Measurements from ENCODE around the gene ATP5MG.

ATP5MG gene

GRCh38 chr11:118382954-118383353 lies 18.5 kb upstream of the ATP5MG start (continued):
- TF ChIP-seq ZNF221 (tag by site-specific recombination; IDR thresholded peaks at IDR 0.05; ENCODE audit: borderline replicate concordance): no peak
- TF ChIP-seq SP3 (tag by site-specific recombination; IDR thresholded peaks at IDR 0.05): no peak
- no peak for TF ChIP-seq HOXD13 (CRISPR knock-in tag; IDR thresholded peaks at IDR 0.05; ENCODE audit: borderline replicate concordance)
- no peak for TF ChIP-seq REST (tag by site-specific recombination; IDR thresholded peaks at IDR 0.05)
- no peak for TF ChIP-seq ZBTB48 (tag by site-specific recombination; IDR thresholded peaks at IDR 0.05)

GRCh38 chr11:118383657-118384056 lies 17.7 kb upstream of the ATP5MG start:
- no peak for TF ChIP-seq ZNF423 (tag by site-specific recombination; IDR thresholded peaks at IDR 0.05)
- TF ChIP-seq ZXDB (tag by site-specific recombination; IDR thresholded peaks at IDR 0.05): no peak
- no peak for TF ChIP-seq PRDM4 (tag by site-specific recombination; IDR thresholded peaks at IDR 0.05)
- TF ChIP-seq ZNF449 (tag by site-specific recombination; IDR thresholded peaks at IDR 0.05): no peak
- no peak for TF ChIP-seq ZNF302 (tag by site-specific recombination; IDR thresholded peaks at IDR 0.05; ENCODE audit: low read depth)
- no peak for TF ChIP-seq ZNF138 (tag by site-specific recombination; IDR thresholded peaks at IDR 0.05; ENCODE audit: borderline replicate concordance)
- TF ChIP-seq ZNF10 (tag by site-specific recombination; IDR thresholded peaks at IDR 0.05): no peak
- no peak for TF ChIP-seq HOXC10 (CRISPR knock-in tag; IDR thresholded peaks at IDR 0.05)
- no peak for TF ChIP-seq ZNF155 (tag by site-specific recombination; IDR thresholded peaks at IDR 0.05)
- no peak for TF ChIP-seq INSM2 (tag by site-specific recombination; IDR thresholded peaks at IDR 0.05)
- CTCF ChIA-PET: no interaction called here
- peaks cover 33 to 98% of the 10 kb centered on the region in 2 experiments for H3K36me3 ChIP-seq (ENCODE audit: control insufficient read depth in 2 of 2, insufficient read depth in 1 of 2, low read length in 2 of 2)
- H3K9me3 ChIP-seq (ENCODE audit: control insufficient read depth, insufficient read depth, low read depth, low read length): no peaks in the 10 kb centered on the region
- H3K27ac ChIP-seq (ENCODE audit: extremely low read depth, low read depth, low read length): no peak overlapping the region
- H3K4me1 ChIP-seq (ENCODE audit: control insufficient read depth, insufficient read depth, low read length): no peaks in the 10 kb centered on the region
- POLR2A ChIA-PET: no interaction called here
- H3K4me3 ChIP-seq (ENCODE audit: low read depth, low read length): no peak overlapping the region

GRCh38 chr11:118396097-118396501 lies 5.3 kb upstream of the ATP5MG start:
- H3K9me3 ChIP-seq (ENCODE audit: control insufficient read depth, insufficient read depth, low read depth, low read length): no peaks in the 10 kb centered on the region
- H3K4me1 ChIP-seq (ENCODE audit: control insufficient read depth, insufficient read depth, low read length): no peaks in the 10 kb centered on the region
- ChIA-PET CTCF (interaction anchor here (0.7 to 0.9 kb wide), 2 partner anchors 9 to 92 kb away, joined by 3 to 12 read pairs; no protein-coding TSS in a partner anchor), POLR2A (no interaction called here)
- no peak overlapping the region for H3K27ac ChIP-seq (ENCODE audit: extremely low read depth, low read depth, low read length)
- no peak overlapping the region for H3K4me3 ChIP-seq (ENCODE audit: low read depth, low read length)
- peaks cover 26 to 63% of the 10 kb centered on the region in 2 experiments for H3K36me3 ChIP-seq (ENCODE audit: control insufficient read depth in 2 of 2, insufficient read depth in 1 of 2, low read length in 2 of 2)
- no peak for TF ChIP-seq HIC1 (tag by site-specific recombination; IDR thresholded peaks at IDR 0.05)
- no peak for TF ChIP-seq ZNF747 (tag by site-specific recombination; IDR thresholded peaks at IDR 0.05)
- no peak for TF ChIP-seq ZNF24 (tag by site-specific recombination; IDR thresholded peaks at IDR 0.05)
- no peak for TF ChIP-seq ZNF707 (tag by site-specific recombination; IDR thresholded peaks at IDR 0.05)
